Urothelium cell line (cell line): ENCODE results near the gene ANXA6.
A peak's percentile ranks its signal among the peaks of the same experiment; 100 is the strongest.
"Not testable (repeated sequence)": the region's sequence is repeated elsewhere in the genome, so short reads cannot be mapped to it uniquely, and the experiment has no call there.

Experiments
- DNase-seq: peaks from one replicate; pipeline ENCODE4 v3.0.0; 2011; ENCODE audit warnings: low spot score, mixed read lengths
- FAIRE-seq: peaks from 2 replicates; lab custom pipeline; 2011; peaks lifted over from hg19 to GRCh38; lab: Jason Lieb, UNC

ANXA6 gene

DNA sequence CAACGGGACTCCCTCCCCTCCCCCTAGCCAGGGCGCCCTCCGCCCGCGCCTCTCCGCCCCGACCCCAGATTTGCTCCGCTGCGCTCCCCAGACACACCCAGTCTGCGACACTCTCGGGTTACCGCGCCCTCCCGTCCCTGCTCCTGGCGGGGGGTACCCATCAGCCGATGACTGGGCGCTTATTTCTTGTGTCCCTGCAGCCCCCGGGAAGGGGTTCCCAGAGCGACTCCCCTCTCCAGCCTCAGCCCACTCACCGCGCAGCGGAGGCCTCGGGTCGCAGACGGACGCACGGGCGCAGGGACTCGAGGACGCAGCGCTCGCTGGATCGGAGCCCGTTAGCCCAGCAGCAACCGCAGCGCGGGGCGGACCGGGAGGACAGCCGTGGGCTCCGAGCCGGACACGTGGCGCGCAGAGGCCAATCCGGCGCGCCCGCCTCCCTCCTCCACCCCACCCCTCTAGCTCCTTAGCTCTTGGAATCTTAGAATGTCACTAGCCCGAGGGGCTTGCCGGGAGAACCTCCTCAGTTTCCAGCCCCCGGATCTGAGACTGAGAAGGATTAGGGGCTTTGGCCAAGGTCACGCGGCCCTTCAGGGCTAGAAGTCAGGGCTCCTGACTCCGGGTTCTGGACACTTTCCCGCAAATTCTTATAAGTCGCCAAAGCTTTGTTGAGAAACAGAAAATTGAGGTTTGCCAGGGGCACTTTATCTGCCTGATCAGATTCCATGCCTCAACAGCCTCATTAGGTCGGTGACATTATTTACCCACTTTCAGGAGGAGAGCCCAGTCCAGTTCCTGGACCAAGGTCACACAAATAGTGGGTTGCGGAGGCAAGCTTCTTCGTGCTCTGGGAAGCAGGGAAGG lies at the start of gene ANXA6:
TSS of gene ANXA6 (minus strand) at position 354 of the 861 bp plus-strand sequence. CDS start 9,878 bp downstream, outside the sequence.
- FAIRE-seq (peak; percentile 87), DNase-seq (peak; percentile 94)

DNA sequence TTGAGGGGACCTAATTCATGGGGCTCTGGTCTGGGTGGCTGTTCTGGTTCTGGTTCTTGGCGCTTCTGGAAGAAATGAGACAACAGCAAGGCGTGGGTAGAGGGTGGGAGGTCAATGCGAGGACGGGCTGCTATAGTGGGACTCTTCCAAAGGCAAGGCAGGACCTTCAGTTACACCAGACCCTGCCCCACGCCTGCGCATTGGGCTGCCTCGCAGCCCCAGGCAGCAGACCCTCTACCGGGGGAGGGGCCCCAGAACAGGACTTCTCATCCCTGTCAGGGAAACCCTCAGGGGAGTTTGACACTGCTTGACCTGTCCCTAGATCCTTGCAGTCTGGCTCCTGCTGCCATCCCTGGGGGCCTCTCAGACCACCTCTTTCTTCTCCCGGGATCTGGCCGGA lies 47.8 kb upstream of the ANXA6 start:
- no peak for DNase-seq
- no peak for FAIRE-seq

DNA sequence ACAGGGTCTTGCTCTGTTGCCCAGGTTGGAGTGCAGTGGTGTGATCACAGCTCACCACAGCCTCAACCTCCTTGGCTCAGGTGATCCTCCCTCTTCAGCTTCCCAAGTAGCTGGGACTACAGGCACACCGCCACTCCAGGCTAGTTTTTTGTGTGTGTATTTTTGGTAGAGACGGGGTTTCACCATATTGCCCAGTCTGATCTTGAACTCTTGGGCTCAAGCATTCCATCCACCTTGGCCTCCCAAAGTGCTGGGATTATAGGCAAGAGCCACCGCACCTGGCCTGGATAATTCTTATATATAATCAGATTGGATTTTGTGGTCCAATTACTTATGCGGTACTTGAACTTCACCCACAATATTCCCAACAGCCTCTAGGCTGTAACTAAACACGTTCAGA lies 46.5 kb upstream of the ANXA6 start:
- FAIRE-seq (no peak), DNase-seq (no peak)

DNA sequence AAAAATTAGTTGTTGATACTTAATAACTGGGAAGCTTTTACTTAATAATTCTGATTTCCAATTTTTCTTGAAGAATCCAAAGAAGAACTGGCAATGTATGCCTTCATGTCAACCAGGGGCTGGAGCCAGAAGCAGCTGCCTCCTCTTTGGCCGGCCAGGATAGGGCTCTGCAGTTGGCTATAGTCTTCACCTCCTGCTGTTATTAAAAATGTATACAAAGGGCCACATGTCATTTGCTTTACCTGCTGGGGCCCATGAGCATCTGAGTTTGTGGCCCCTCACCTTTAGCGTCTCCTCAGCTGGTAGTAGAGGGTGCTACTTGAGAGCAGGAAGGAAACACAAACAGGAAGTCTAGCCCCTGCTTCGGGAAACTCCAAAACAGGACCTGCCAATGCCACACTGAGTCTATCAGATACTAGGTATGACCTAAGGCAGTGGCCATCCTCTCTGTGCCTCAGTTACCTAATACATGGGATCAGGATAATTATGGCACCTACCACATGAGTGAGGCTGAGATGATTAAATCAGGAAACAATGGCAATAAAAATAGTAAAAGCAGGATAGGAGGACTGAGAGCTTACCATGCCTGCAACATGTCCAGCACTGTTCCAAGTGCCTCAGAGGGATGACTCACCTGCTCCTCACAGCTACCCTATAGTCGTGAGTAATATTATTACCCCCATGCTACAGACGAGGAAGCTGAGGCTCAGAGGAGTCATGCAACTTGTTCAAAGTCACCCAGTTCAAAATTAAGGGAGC lies 45.0 kb upstream of the ANXA6 start:
- FAIRE-seq (peak; percentile 93), DNase-seq (peak; percentile 80)

DNA sequence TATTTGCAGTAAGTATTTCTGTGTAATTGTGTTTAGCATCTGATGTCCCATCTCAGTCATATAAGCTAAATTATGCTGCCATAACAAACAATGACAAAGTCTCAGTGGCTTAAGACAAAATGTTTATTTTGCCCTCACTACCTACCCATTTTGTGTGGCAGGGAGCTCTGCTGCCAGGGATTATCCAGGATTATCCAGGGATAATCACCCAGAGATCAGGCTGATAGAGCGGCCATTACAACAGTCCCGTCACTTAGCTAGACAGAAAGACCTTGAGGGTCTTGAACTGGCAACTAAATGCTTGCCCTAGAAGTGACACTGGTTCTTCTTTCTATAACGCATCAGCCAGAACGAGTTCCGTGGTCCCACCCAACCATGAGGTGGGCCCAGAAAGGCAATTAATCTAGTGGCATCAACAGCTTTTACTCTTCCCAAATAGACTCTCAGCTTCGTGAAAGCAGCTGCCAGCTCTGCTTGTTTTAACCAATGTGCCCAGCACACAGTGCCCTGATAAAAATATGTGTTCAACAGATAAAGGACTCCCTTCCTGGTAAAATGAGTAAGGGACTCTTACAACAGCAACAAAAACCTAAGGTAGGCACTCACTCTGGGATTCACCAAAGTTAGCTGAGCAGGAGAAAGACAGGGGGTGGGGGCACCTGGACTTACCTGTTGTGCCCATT lies 43.5 kb upstream of the ANXA6 start:
- DNase-seq (no peak), FAIRE-seq (no peak)

DNA sequence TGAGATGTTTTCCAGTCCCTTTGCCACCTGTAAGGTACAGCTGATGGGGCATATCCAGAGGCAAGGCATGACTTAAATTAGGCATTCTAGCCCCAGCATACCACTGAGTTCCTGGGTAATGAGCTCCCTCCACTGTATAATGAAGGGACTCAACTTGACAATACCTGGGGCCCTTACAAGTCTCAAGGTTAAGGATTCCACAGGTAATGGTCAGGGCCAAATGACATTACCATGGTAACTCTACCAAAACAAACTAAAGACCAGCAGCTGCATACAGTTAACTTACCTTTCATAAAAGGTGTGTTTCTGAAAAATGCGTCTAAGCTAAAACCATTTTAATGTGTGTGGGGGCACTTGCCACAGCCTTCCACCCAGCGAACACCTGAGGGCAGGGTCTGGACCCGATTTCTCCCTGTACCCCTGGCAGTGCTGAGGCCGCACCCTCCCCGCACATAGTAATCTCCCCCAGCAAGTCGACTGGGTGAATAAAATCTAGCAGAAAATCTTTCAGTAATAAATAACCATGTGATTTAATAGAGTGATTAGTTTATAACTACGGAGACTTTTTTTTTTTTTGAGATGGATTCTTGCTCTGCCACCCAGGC lies 42.1 kb upstream of the ANXA6 start:
- FAIRE-seq (no peak), DNase-seq (no peak)

DNA sequence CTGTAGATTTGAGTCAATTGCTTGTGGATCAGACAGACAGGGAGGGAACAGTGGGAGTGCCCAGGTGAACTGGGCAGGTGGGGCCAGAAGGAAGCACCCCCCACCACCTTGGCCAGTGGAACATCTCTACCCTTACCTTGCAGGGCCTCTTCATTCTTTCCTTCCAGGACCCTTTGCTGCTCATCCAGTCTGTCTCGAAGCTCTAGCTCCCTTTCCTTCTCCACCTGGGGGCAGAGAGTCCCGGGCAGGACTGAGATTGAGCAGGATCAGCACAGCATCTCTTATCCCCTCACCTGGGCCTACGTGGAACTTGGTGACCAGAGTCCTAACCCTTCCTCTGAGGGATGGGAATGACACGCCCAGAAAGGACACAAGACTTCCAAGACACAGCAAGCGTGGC lies 41.3 kb upstream of the ANXA6 start:
- DNase-seq (no peak), FAIRE-seq (no peak)

DNA sequence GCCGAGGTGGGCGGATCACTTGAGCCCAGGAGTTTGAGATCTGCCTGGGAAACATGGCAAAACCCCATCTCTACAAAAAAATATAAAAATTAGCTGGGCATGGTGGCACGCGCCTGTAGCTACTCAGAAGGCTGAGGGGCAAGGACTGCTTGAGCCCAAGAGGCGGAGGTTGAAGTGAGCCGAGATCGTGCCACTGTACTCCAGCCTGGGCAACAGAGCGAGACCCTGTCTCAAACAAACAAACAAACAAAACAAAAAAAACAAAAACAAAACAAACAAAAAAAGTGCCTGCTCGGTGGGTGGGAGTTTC lies 39.7 kb upstream of the ANXA6 start:
- not testable (repeated sequence) for FAIRE-seq

DNA sequence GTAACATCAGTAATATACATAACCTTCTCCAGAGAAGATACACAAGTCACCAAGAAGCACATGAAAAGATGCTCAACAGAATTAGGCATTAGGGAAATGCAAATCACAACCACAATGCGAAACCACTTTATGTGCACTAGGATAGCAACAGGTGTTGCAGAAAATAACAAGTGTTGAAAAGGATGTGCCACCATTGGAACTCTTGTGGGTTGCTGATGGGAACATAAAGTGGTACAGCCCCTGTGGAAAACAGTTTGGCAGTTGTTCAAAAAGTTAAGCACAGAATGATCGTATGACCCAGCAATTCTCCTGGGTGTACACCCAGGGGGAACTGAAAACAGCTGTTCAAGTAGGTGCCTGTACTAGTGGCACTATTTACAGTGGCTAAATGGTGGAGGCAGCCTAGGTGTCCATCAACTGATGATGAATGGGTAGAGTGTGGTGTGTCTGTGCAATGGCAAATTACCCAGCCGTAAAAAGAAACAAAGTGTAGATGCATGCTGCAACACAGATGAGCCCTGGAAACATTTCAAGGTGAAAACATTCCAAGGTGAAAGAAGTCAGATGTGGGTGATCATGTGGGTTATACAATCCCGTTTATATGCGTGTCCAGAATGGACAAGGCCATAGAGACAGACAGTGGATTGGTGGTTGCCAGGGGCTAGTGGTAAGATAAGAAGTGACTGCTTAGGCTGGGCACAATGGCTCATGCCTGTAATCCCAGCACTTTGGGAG lies 39.1 kb upstream of the ANXA6 start:
- FAIRE-seq (peak; percentile 76), DNase-seq (no peak)

More for the DNA sequence above, 39.7 kb upstream of the ANXA6 start:
- not testable (repeated sequence) for DNase-seq

DNA sequence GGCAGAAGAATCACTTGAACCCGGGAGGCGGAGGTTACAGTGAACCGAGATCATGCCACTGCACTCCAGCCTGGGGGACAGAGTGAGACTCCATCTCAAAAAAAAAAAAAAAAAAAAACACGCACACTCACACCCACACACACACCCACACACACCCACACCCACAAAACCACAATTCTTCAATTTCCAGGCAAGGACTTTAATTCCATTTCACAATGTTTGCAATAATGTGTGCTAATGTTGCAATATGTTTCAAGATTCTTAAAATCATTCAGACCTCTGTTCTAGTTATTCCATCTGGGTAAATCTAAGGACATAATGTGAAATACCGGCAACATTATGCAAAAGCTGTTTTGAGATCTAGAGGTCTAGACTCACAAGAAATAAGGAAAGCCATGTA lies 38.0 kb upstream of the ANXA6 start:
- DNase-seq (no peak), FAIRE-seq (no peak)

DNA sequence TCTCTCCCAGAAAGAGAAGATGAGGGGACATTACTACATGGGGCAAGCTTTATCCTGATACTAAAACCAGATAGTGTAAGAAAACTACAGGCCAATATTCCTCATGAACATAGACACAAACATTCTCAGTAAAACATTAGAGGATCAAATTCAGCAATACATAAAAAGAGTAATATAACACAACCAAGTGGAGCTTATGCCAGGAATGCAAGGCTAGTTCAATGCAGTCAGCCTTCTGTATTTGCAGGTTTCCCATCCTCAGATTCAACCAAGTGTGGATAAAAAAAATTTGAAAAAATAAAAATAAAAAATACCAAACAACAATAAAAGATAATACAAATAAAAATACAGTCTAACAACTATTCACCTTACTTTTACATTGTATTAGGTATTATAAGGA lies 35.0 kb upstream of the ANXA6 start:
- FAIRE-seq: no peak
- no peak for DNase-seq

DNA sequence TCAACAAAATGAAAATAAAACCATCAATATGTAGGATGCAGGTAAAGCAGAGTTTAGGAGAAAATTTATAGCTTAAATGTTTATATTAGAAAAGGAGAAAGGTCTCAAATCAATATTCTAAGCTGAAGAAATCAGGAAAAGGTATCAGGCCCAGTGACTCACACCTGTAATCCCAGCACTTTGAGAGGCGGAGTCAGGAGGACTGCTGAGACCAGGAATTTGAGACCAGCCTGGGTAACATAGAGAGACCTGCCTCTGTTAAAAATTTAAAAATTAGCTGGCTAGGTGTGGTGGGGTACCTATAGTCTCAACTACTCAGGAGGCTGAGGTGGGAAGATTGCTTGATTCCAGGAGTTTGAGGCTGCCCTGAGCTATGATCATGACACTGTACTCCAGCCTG lies 34.1 kb upstream of the ANXA6 start:
- DNase-seq (no peak), FAIRE-seq (no peak)

DNA sequence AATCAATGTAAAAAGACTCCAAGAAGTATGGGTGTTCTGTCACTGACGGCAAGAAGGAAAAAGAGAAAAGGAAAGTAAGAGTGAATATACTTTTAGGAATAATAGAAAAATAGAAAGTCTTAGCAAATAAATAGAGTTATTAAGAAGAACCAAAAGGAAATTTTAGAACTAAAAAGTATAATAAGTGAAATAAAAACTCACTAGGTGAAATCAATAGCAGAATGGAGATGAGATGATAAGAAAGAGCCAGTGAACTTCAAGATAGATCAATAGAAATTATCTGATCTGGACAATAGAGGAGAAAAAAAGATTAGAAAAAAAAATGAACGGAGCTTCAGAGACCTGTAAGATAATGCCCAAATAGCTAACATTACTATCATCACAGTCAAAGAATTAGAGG lies 31.6 kb upstream of the ANXA6 start:
- DNase-seq (no peak), FAIRE-seq (no peak)

DNA sequence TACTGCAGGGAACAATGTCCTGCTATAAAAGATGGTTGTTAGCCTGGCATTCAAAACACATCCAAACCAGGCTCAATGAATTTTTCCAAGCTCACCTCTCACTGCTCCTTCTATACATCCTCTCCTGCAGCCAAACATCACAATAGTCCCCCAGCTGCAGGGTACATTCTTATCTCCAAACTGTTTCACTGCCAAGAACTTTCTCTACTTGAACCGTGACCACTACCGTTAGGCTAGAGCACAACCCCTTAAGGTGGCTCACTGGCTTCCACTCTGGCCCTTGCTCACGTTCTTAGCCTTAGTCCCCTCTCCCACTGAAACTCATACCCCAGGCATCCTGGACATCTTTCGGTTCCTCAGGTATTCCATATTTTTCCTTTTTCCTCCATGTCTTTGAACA lies 29.0 kb upstream of the ANXA6 start:
- no peak for FAIRE-seq
- no peak for DNase-seq

DNA sequence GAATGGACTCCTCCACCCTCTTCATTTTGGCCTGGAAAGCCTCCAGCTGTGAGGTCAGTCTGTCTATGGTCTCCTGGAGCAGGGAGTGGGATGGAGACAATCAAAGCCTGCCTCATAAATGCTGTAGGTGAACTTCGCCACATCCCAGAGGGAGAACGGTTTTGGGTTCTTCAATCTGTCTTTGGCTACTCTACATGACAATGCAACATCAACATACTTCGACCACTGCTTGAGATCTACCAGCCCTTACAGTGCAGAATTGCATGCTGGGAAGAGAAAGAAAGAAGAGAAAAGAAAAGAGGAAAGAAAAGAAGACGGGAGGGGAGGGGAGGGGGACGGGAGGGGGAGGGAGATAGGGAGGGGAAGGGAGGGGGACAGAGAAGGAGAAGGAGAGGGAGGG lies 28.5 kb upstream of the ANXA6 start:
- DNase-seq (no peak), FAIRE-seq (no peak)

DNA sequence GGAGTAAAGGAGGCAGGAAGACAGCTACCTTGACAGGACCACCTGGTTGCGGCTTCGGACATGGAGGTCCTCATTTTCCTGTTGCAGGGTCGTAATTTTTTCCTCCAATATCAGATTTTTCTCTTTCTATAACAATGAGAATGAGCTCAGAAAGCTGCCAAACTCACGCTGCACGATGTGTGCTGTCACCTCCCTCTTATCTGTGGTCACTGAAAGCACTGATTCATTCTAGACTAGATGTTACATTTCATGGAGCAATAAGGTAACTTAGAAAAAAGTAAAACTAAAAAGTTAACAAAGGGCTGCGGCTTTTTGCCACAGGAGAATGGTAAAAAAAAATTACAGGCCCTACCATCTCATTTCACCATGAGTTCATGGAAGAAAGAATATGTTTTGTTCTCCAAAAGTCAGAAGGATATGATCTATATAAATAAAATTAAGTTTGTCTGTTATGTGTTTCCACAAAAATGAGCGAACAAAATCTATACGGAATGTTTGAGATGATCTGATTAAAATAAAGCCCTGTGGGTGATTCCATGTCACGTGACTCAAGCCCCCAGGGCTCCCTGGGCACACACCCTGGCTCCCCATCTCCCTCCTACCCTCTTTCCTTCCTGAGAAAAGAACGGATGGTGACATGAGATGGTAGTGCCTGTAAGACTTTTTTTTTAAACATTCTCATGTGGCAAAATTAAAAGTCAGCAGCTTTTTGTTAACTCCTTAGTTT lies 26.9 kb upstream of the ANXA6 start:
- DNase-seq: no peak
- no peak for FAIRE-seq

DNA sequence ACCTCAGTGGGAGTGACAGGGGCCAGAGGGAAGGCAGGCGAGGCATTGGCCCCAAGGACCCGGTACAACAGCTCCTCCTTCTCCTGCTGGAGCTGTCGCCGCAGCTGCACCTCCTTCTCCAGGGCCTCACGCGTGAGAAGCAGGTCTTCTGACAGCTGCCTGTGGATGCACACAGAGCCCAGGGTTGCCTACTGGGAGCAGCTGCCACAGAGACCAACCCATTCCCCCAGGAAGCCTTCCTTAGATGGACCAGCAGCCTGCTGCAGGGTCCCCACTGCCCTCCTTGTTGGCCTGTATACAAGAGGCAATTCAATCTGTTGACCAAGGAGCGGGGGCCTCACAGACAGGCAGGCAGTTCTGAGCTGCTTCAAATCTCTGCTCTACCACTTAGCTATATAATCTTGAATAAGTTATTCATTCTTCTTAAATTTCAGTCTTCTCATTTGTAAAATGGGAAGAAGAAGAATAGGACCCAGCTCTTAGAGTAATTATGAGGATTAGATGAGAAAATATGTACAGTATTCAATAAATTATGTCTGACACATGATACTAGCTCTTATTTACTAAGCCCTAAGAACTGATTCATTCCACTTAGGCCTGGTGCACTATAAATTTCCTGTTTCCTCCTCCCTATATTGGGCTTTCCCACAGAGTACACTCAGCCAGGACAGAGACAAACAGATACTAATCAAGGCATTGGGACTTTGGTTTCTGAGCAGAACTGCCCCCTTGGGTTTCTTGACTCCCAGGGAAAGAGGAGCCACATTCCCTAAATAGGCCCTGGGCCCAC lies 26.1 kb upstream of the ANXA6 start:
- DNase-seq: no peak
- no peak for FAIRE-seq

DNA sequence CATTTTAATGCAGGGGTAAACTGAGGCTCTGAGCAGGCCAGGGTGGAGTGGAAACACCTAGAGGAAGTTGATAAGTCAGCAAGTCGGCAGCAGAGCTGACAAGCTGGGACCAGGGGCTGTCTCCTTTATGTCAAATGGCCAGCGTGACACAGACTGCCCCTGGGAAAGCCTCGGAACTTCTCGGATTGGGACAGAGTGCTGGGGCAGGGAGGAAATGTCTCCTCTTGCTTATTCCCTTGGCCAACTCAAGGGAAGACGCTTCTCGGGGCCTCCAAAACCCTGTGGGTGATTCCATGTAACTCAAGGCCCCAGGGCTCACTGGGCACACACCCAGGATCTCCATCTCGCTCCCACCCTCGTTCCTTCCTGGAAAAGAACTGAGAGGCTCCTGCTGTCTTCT lies 25.4 kb upstream of the ANXA6 start:
- no peak for FAIRE-seq
- no peak for DNase-seq

DNA sequence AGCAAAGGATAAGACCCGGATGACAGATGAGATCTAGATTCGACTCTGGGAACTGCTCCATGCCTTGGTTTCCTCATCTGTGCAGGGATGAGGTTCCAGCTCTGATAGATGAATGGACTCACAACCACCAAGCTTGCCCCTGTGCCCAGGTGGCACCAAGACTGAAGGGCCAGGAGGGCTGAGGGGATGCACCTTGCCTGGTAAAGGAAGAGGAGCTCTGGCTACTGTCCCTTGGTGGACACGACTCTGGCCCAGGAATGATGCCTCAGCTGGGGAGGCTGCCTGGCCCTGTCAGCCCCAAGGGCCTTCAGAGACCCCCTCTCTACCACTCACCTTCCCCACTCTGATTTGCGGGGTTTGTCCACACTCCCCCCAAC lies 24.9 kb upstream of the ANXA6 start:
- FAIRE-seq (no peak), DNase-seq (no peak)
